NB4 (cell line): Measurements from ENCODE around the gene CUL3.

Source experiments
- DNase-seq: peaks from one replicate; pipeline ENCODE4 v3.0.0; 2010; ENCODE audit warnings: low read depth
- H3K4me3 ChIP-seq: one replicate; pipeline ENCODE4 v1.5.1; 2011; ENCODE audit warnings: mild to moderate bottlenecking, low read depth, low read length, moderate library complexity
- CTCF ChIP-seq: IDR thresholded peaks from one replicate; pipeline ENCODE4 v1.5.1; 2012; ENCODE audit warnings: low read depth, low read length
- MAX ChIP-seq: IDR thresholded peaks from 2 replicates; pipeline ENCODE4 v1.6.1; 2011; ENCODE audit warnings: low read depth, low read length
- MYC ChIP-seq: IDR thresholded peaks from 2 replicates; pipeline ENCODE4 v1.6.1; 2011; ENCODE audit warnings: low read depth, low read length
- POLR2A ChIP-seq: IDR thresholded peaks from 2 replicates; pipeline ENCODE4 v1.6.1; 2011; ENCODE audit warnings: mild to moderate bottlenecking; ENCODE audit not compliant: insufficient read length; ENCODE audit errors: extremely low read depth

The CUL3 gene

GRCh38 chr2:224442071-224442967 is 142.8 kb downstream of the CUL3 start:
- no peak for DNase-seq
- TF ChIP-seq POLR2A (no peak), MYC (no peak), MAX (no peak), CTCF (no peak)
- H3K4me3 ChIP-seq = no peak overlapping the region

- no peak for DNase-seq
- TF ChIP-seq CTCF = no peak
- no peak for TF ChIP-seq POLR2A
- TF ChIP-seq MAX = no peak
- no peak for TF ChIP-seq MYC
- no peak overlapping the region for H3K4me3 ChIP-seq
These were observed 144.2 kb downstream of the CUL3 start for GRCh38 chr2:224440988-224441387.

- H3K4me3 ChIP-seq = no peak overlapping the region
- no peak for TF ChIP-seq CTCF
- no peak for DNase-seq
These were observed 146.4 kb downstream of the CUL3 start for GRCh38 chr2:224438726-224439125.

- H3K4me3 ChIP-seq = no peak overlapping the region
- no peak for DNase-seq
- TF ChIP-seq CTCF (no peak), MYC (no peak), POLR2A (no peak), MAX (no peak)
These were observed 148.5 kb downstream of the CUL3 start for GRCh38 chr2:224436634-224437033.

GRCh38 chr2:224434618-224435017 is 150.5 kb downstream of the CUL3 start:
- no peak for DNase-seq

More at GRCh38 chr2:224434618-224435017, 150.5 kb downstream of the CUL3 start:
- TF ChIP-seq CTCF (no peak), MAX (no peak), POLR2A (no peak), MYC (no peak)
- H3K4me3 ChIP-seq = no peak overlapping the region
